Breast epithelium (tissue), 4 donors: ENCODE measurements around the gene RHOBTB1. TPM values are rescaled to one million over a fixed set of nuclear protein-coding genes. Genes with fewer than 3 reads are reported as not detected.

Experiments used
- DNase-seq, 2 donors: peaks; one replicate each; pipeline ENCODE4 v3.0.0-alpha.2; 2019; ENCODE audit warnings: low spot score in 2 of 2
- H3K27ac ChIP-seq, 2 donors: fragments of 200-600 bp; sonication (generic) in 1 of 2; one replicate each; pipeline ENCODE4 v1.5.1; 2016 to 2019; ENCODE audit warnings: mild to moderate bottlenecking in 1 of 2
- H3K27me3 ChIP-seq, 2 donors: fragments of 200-600 bp; sonication (generic) in 1 of 2; one replicate each; pipeline versions ENCODE4 v1.5.1 to v1.6.0; 2017 to 2019; ENCODE audit warnings: control low read depth in 1 of 2, mild to moderate bottlenecking in 1 of 2
- H3K36me3 ChIP-seq: fragments of 200-600 bp; one replicate; pipeline ENCODE4 v1.5.1; 2019
- H3K4me1 ChIP-seq, 2 donors: fragments of 200-600 bp; sonication (generic); one replicate each; pipeline ENCODE4 v1.5.1; 2016 to 2019; ENCODE audit warnings: control low read depth in 1 of 2
- H3K4me3 ChIP-seq, 3 donors: fragments of 200-600 bp; sonication (generic); 1 replicate in 2 of 3; 2 replicates in 1 of 3; pipeline ENCODE4 v1.5.1; 2016 to 2019; ENCODE audit warnings: mild to moderate bottlenecking in 3 of 3, moderate library complexity in 2 of 3
- H3K9me3 ChIP-seq, 2 donors: fragments of 200-600 bp; sonication (generic) in 1 of 2; one replicate each; pipeline ENCODE4 v1.5.1; 2016 to 2019; ENCODE audit warnings: control low read depth in 1 of 2
- CTCF ChIP-seq, 3 donors: fragments of 450-650 bp; IDR thresholded peaks; one replicate each; pipeline ENCODE4 v1.5.1; 2016 to 2017; ENCODE audit warnings: antibody characterized with exemption in 3 of 3, mild to moderate bottlenecking in 3 of 3, moderate library complexity in 3 of 3
- POLR2A ChIP-seq: fragments of 450-650 bp; IDR thresholded peaks from one replicate; pipeline ENCODE4 v1.6.1; 2016; ENCODE audit warnings: antibody characterized with exemption, mild to moderate bottlenecking, moderate library complexity
- POLR2AphosphoS5 ChIP-seq, 3 donors: sonication (generic); formaldehyde crosslinking; IDR thresholded peaks; one replicate each; pipeline ENCODE4 v1.6.1; 2017; ENCODE audit warnings: antibody characterized with exemption in 3 of 3
- intact Hi-C: fragments of 100-400 bp; cut with DNase I; formaldehyde crosslinking; loops from one replicate; pipeline ENCODE4 v1.15.1; 2023; ENCODE audit warnings: low total_unique reads
- total RNA-seq, 3 donors: library from RNA; depleted of rRNA; stranded (reverse); fragments of >200 nt; gene quantifications; one replicate each; pipeline ENCODE4 v1.1.0, GENCODE V29; 2016

RHOBTB1 gene
- total RNA-seq, 3 donors from 2014 or later, result 11.4 to 14.6 (median 13.4) TPM

- DNase-seq, result no peak
- Histone ChIP-seq H3K36me3 (no peaks in the 10 kb centered on the region), H3K27ac (no peak overlapping the region), H3K9me3 (no peaks in the 10 kb centered on the region), H3K4me1 (no peaks in the 10 kb centered on the region), H3K27me3 (no peaks in the 10 kb centered on the region), H3K4me3 (no peak overlapping the region)
- intact Hi-C loops, result no loop called here
- no peak for TF ChIP-seq CTCF (IDR thresholded peaks at IDR 0.05)
- TF ChIP-seq POLR2A, result no peak
- no peak for TF ChIP-seq POLR2AphosphoS5 (IDR thresholded peaks at IDR 0.05)
Observed at GRCh38 chr10:60934215-60935175, 9.5 kb downstream of the RHOBTB1 start.

DNA sequence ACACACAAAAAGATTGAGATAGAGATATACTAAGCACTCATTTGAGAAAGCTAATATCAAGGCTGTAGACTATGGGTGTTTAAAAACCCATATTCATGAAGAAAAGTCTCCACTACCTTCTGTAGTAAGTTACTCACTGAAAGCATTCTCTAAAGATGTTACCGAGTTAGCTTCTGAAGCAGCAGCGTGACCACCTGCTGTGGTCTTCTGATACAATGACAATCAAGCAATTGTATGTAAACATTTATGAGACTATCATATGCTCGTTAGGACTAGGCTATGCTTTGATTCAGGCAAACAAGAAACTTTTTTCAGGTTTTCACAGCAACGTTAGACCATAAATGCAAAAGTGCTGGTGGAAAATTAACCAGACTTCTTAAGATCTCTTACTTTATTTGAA is 11.2 kb downstream of the RHOBTB1 start:
- TF ChIP-seq POLR2AphosphoS5 (IDR thresholded peaks at IDR 0.05) (no peak), POLR2A (no peak), CTCF (IDR thresholded peaks at IDR 0.05) (no peak)
- H3K9me3 ChIP-seq, result no peaks in the 10 kb centered on the region
- no peak overlapping the region for H3K27ac ChIP-seq
- no peaks in the 10 kb centered on the region for H3K27me3 ChIP-seq
- no peaks in the 10 kb centered on the region for H3K36me3 ChIP-seq
- intact Hi-C loops, result no loop called here
- no peak for DNase-seq
- no peak overlapping the region for H3K4me3 ChIP-seq
- H3K4me1 ChIP-seq, result no peaks in the 10 kb centered on the region

- Histone ChIP-seq H3K9me3 (no peaks in the 10 kb centered on the region), H3K4me3 (no peak overlapping the region), H3K4me1 (no peaks in the 10 kb centered on the region), H3K27me3 (no peaks in the 10 kb centered on the region), H3K36me3 (no peaks in the 10 kb centered on the region), H3K27ac (no peak overlapping the region)
- no peak for TF ChIP-seq POLR2AphosphoS5 (IDR thresholded peaks at IDR 0.05)
- no peak for TF ChIP-seq POLR2A
- no peak for TF ChIP-seq CTCF (IDR thresholded peaks at IDR 0.05)
- intact Hi-C loops, result no loop called here
- DNase-seq, result no peak
Observed at GRCh38 chr10:60930237-60930636, 13.7 kb downstream of the RHOBTB1 start.

DNA sequence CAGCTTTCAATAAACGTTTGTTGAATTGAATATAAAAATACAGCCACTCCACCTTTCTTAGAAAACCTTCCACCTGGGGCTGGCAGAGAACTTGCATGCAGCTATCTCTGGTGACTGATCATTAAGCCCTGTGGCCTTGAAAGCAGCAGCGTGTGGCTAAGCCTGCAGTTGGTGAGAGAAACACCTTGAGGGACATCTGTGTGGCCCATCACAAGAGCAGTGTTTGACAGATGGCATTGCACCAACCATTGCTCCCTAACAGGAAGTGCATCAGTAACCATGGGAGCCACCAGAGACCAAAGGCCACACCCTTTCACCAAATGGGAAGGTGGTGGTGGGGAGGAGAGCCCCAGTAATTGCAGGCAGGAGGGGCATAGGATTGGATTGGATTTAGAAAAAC is 22.4 kb downstream of the RHOBTB1 start:
- no peaks in the 10 kb centered on the region for H3K9me3 ChIP-seq
- H3K27me3 ChIP-seq, result no peaks in the 10 kb centered on the region
- intact Hi-C loops, result no loop called here
- no peak overlapping the region for H3K4me3 ChIP-seq
- no peaks in the 10 kb centered on the region for H3K36me3 ChIP-seq
- TF ChIP-seq CTCF (IDR thresholded peaks at IDR 0.05), result no peak
- no peak for TF ChIP-seq POLR2AphosphoS5 (IDR thresholded peaks at IDR 0.05)
- no peak for TF ChIP-seq POLR2A
- no peak for DNase-seq
- H3K27ac ChIP-seq, result no peak overlapping the region
- no peaks in the 10 kb centered on the region for H3K4me1 ChIP-seq

DNA sequence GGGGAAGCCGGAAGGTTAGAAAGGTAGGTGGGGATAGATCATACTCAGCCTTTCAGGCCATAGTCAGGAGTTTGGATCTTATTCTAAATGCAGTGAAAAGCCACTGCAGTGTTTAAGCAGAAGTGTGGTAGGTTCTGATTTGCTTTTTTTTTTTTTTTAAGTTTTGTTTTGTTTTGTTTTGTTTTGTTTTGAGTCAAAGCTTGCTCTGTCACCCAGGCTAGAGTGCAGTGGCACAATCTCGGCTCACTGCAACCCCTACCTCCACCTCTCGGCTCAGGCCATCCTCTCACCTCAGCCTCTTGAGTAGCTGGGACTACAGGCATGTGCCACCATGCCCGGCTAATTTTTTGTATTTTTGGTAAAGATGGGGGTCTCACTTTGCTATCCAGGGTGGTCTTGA is 23.5 kb downstream of the RHOBTB1 start:
- Histone ChIP-seq H3K4me3 (no peak overlapping the region), H3K4me1 (no peaks in the 10 kb centered on the region), H3K36me3 (no peaks in the 10 kb centered on the region), H3K27me3 (no peaks in the 10 kb centered on the region), H3K9me3 (no peaks in the 10 kb centered on the region), H3K27ac (no peak overlapping the region)
- DNase-seq, result no peak
- TF ChIP-seq CTCF (IDR thresholded peaks at IDR 0.05) (no peak), POLR2A (no peak), POLR2AphosphoS5 (IDR thresholded peaks at IDR 0.05) (no peak)
- intact Hi-C loops, result no loop called here
